CD4-positive, alpha-beta T cell treated with Interleukin-21 for 1 hour (primary cell): ENCODE data around the gene COMMD7.

Experiments
- DNase-seq: peaks from one replicate; pipeline ENCODE4 v3.0.0-alpha.2; 2020

COMMD7 gene

GRCh38 chr20:32743237-32744112 lies at the start of gene COMMD7:
Gene COMMD7, minus strand, starts transcription at chr20:32743467. Its CDS starts 76 bp downstream, at chr20:32743391.
- peak; percentile 78 for DNase-seq

GRCh38 chr20:32792731-32793458 lies 49.6 kb upstream of the COMMD7 start:
- no peak for DNase-seq

GRCh38 chr20:32792316-32792715 lies 49.0 kb upstream of the COMMD7 start:
- DNase-seq: peak; percentile 62

- no peak for DNase-seq
Measured at GRCh38 chr20:32790751-32791057, 47.4 kb upstream of the COMMD7 start.

GRCh38 chr20:32789896-32790750 lies 46.9 kb upstream of the COMMD7 start:
- peak; percentile 77 for DNase-seq

- no peak for DNase-seq
Measured at GRCh38 chr20:32787168-32787567, 43.9 kb upstream of the COMMD7 start.

- no peak for DNase-seq
Measured at GRCh38 chr20:32786059-32786760, 42.9 kb upstream of the COMMD7 start.

- no peak for DNase-seq
Measured at GRCh38 chr20:32784369-32785080, 41.3 kb upstream of the COMMD7 start.

- DNase-seq: no peak
Measured at GRCh38 chr20:32780749-32781655, 37.7 kb upstream of the COMMD7 start.

- DNase-seq: no peak
Measured at GRCh38 chr20:32780278-32780677, 37.0 kb upstream of the COMMD7 start.

- DNase-seq: no peak
Measured at GRCh38 chr20:32779500-32780211, 36.4 kb upstream of the COMMD7 start.

- no peak for DNase-seq
Measured at GRCh38 chr20:32777177-32777956, 34.1 kb upstream of the COMMD7 start.

GRCh38 chr20:32775336-32775991 lies 32.2 kb upstream of the COMMD7 start:
- DNase-seq: no peak

- DNase-seq: no peak
Measured at GRCh38 chr20:32773855-32774254, 30.6 kb upstream of the COMMD7 start.

GRCh38 chr20:32773223-32773622 lies 30.0 kb upstream of the COMMD7 start:
- DNase-seq: no peak

- DNase-seq: no peak
Measured at GRCh38 chr20:32772046-32772445, 28.8 kb upstream of the COMMD7 start.

- no peak for DNase-seq
Measured at GRCh38 chr20:32767418-32768198, 24.3 kb upstream of the COMMD7 start.
